Left cardiac atrium (tissue), 4 donors: ENCODE measurements around the gene ZNF383. TPM values are rescaled to one million over a fixed set of nuclear protein-coding genes. Genes with fewer than 3 reads are reported as not detected.
"Not testable (repeated sequence)": the region's sequence is repeated elsewhere in the genome, so short reads cannot be mapped to it uniquely, and the experiment has no call there.

Experiments used
- ATAC-seq, 2 donors: fragments of 200-7000 bp; cut with Tn5 transposase; one replicate each; pipeline ENCODE4 v1.9.1; 2020; ENCODE audit warnings: mild to moderate bottlenecking in 2 of 2, moderate library complexity in 2 of 2
- DNase-seq: peaks from one replicate; pipeline ENCODE4 v3.0.0-alpha.2; 2020
- intact Hi-C, 2 donors: fragments of 100-400 bp; cut with DNase I; formaldehyde crosslinking; loops; one replicate each; pipeline versions ENCODE4 v1.14.1 to v1.15.1; 2022 to 2023
- long read RNA-seq: library from polyadenylated mRNA; unstranded; transcript quantifications from one replicate; pipeline ENCODE4 v2.0.0, GENCODE V29; 2021
- total RNA-seq, 2 donors: library from RNA; stranded (reverse); fragmentation: NEBNext Ultra II Directional; extraction: Animal tissue kit (Norgen Biotek cat#: 25700); gene quantifications; one replicate each; pipeline ENCODE4 v1.2.1, GENCODE V29; 2021
- donor health status: DM: no; HTN: yes; CAD: no.
- donor health status: DM: no; HTN: yes; CAD: no; lungs with severe emphysema.
- donor health status: DM: yes; HTN: yes; CAD: no.
- donor health status: Dilated cardiomyopathy.

ZNF383 gene
- total RNA-seq: 10 to 100 TPM in 1 of 2 donors, 1 to 10 TPM in 1; 8.5 to 10.5 TPM
- long read RNA-seq, partial matches to known transcripts: 0 of 5 reads
- long read RNA-seq, other reads (novel, unspliced or antisense): 5 of 5 reads

DNA sequence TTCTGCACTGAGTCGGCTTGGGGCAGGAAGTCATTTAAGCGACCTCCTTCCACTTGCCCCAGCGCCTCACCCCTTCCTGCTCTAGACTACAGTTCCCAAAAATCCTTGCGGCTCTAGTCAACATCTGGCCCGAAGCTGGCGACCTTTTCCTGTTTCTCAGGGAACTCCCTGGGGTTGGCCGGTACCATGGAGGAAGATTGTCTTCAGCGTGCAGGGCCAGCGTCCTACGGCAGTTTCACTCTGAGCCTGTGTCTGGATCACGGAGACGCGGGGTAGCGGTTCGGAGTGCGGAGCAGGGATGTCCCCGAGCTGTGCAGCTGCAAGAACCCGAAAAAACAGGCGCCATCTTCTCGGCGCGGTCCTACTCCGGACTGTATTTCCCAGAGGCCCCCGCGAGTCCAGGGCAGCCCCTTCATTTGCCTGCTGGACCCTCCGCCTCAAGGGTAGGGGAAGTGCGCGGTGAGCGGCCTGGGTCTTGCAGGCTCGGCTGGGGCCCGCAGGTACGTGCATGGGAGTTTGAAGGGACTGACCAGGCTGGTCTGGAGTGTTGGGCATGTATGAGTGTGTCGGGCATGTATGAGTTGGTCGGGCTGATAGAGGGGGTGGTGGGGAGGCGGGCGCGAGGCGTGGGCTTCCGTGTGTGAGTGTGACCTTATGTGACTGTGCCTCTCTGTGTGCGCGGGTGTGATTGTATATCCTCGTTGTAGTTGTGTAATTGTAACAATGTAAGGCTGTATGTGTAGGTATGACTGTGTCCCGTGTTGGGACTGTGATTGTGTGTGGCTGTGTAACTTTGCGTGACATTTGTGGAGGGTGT is at the start of gene ZNF383:
ZNF383 (plus strand) TSS at position 440 of the 817 bp plus-strand sequence. CDS start 12,240 bp downstream, outside the sequence.
- DNase-seq: peak; percentile 90
- intact Hi-C loops: no loop called here
- ATAC-seq: peak; percentile 98 to 99

DNA sequence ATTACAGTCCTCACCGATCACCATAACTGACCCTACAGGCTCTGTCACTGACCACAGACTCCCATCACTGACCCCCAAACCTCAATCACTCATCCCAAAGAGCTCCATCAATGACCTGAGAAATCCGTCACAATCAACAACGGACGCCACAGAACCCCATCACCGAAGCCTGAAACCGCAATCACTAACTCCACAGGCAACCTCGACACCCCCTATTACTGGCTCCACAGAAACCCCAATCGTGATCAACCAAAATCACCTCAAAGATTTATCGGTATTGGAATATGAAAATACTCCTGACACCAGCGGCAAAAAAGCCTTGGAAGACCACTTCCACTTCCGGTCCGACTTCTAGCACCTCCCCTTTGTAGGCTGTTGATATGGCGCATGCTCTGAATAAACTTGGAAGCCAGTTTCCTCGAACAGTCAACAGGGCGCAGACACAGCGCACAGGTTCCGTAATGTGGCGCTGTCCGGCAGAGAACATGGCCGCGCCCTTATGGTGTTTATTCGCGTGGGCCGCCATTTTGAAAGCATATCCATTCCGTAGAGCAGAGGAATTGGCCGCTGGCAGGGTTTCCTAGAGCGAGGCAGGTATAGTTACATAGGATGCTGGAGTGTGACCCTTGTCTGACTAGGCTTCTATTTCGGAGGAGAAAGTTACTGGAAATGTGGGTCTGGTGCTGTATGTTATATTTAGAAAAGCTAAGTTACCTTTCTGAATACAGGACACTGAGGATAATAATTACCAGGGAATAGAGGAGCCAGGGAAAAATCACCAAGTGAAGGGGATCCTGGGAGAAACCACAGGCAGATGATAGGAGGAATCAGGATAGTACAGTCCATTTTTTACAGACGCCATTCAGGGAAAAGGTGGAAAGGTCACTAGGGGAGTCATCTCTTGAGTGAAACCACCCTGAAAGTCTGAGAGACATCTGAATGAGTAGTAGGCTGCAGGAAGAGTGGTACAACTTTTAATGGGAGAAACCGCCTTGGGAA is 45.3 kb upstream of the ZNF383 start, which contains the start of gene ZNF585A:
ZNF585A (minus strand) TSS at position 328 of the 999 bp plus-strand sequence. CDS start 2,785 bp downstream, outside the sequence.
- ATAC-seq (peak; percentile 100), DNase-seq (peak; percentile 93)
- intact Hi-C loops: loop anchor here in 1 of 2 donors (5.0 kb wide), 1 partner anchor 40 kb away; the partner anchor contains the start of gene ZNF585B

- intact Hi-C loops, DNase-seq, ATAC-seq: not testable (repeated sequence)
Measured at GRCh38 chr19:37186071-37186470, 31.9 kb upstream of the ZNF383 start.

- ATAC-seq, intact Hi-C loops, DNase-seq: not testable (repeated sequence)
Measured at GRCh38 chr19:37195248-37195647, 22.8 kb upstream of the ZNF383 start.

- DNase-seq, ATAC-seq, intact Hi-C loops: not testable (repeated sequence)
Measured at GRCh38 chr19:37197115-37197514, 20.9 kb upstream of the ZNF383 start.

DNA sequence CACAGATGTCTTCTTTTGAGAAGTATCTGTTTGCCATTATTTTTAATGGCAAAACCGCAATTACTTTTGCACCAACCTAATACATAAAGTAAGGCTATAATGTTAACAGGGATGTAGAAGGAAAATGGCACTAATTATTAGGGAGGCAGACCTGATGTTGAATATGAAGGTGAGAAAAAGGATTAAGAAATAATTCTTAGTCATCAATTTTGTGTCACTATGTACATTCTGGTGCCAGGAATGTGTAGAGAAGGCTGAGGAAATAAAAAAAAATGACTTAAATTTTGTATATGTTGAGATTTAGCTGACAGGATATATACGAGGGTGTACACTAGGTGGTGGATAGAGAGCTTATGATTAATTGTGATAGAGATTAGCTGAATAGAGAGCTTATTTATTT is 20.2 kb upstream of the ZNF383 start:
- no peak for DNase-seq
- intact Hi-C loops: no loop called here
- no peak for ATAC-seq

DNA sequence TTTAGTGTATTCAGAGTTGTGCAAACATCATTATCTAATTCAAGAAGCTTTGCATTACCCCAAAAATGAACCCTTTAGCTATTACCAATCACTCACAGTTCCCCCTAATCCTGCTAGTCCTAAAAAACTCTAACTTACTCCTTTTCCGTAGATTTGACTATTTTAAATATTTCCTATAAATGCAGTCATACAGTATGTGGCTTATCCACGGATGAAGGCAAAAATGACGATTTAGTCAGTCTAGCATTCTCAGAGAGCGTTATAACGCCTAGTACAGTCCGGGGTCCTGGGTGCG is 587 bp upstream of the ZNF383 start:
- DNase-seq: no peak
- intact Hi-C loops: no loop called here
- no peak for ATAC-seq

DNA sequence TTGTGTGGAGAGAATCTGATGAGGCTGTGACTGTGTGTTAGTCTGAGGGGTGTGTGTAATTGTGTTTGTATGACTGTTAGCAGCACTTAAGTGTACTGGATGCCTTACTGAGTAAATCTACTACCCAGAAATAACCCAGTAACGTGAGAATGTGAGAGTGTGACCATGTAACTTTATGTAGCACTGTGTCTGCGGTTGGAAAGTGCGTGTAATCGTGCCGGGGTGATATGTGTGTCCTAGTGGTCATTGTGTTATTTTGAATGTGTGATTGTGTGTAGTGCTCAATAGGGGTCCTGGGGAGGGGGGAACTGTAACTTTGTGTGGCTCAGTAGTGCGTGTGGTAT is 550 bp downstream of the ZNF383 start:
- DNase-seq (no peak), ATAC-seq (peak in 1 of 2 donors; percentile 4)
- intact Hi-C loops: no loop called here

DNA sequence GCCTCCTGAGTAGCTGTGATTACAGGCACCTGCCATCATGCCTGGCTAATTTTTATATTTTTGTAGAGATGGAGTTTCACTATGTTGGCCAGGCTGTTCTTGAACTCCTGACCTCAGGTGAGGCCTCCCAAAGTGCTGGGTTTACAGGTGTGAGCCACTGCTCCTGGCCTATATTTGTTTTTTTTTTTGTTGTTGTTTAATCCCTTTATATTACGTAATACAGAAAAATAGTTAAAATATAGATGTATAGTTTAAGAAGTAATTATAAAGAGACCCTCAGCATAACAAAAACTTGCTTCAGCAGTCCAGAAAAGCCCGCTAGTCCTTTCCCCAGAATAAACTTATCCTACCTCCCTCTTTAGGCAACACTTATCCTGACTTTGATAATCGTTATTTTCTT is 2.4 kb downstream of the ZNF383 start:
- intact Hi-C loops: loop anchor here in 1 of 2 donors (10.0 kb wide), 1 partner anchor 246 kb away; no protein-coding TSS in a partner anchor
- no peak for DNase-seq
- no peak for ATAC-seq

DNA sequence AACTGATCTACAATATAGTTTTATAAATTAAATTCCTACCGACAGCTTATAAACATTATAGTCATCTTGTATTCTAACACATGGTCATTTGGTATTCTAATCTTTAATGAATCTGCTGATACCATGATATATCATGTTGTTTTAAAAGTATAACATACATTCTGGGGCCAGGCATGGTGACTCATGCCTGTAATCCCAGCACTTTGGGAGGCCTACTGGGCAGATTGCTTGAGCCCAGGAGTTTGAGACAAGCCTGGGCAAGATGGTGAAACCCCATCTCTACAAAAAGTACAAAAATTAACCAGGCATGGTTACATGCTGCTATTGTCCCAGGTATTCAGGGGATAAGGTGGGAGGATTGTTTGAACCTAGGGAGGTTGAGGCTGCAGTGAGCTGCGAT is 3.1 kb downstream of the ZNF383 start:
- no peak for DNase-seq
- intact Hi-C loops: loop anchor here in 1 of 2 donors (10.0 kb wide), 1 partner anchor 246 kb away; no protein-coding TSS in a partner anchor
- ATAC-seq: no peak

GRCh38 chr19:37226248-37226647 is 8.2 kb downstream of the ZNF383 start:
- ATAC-seq (no peak), DNase-seq (no peak)
- intact Hi-C loops: loop anchor here in 1 of 2 donors (10.0 kb wide), 1 partner anchor 251 kb away; no protein-coding TSS in a partner anchor

DNA sequence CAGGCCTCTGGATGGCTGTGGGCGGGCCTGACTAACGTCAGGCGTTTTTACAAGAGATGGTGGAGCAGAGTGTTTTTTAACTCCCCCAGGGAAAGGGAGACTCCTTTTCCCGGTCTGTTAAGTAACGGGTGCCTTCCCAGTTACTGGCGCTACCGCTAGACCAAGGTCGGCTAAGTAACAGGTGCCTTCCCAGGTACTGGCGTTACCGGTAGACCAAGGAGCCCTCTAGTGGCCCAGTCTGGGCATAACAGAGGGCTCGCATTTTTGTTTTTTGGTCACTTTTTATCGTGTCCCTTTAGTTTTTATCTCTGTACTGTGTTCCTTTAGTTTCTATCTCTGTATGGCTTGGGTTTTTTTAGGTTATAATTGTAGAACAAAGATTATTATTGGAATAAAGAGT is 10.0 kb downstream of the ZNF383 start:
- DNase-seq (no peak), ATAC-seq (no peak)
- intact Hi-C loops: loop anchor here in 1 of 2 donors (10.0 kb wide), 1 partner anchor 253 kb away; no protein-coding TSS in a partner anchor

DNA sequence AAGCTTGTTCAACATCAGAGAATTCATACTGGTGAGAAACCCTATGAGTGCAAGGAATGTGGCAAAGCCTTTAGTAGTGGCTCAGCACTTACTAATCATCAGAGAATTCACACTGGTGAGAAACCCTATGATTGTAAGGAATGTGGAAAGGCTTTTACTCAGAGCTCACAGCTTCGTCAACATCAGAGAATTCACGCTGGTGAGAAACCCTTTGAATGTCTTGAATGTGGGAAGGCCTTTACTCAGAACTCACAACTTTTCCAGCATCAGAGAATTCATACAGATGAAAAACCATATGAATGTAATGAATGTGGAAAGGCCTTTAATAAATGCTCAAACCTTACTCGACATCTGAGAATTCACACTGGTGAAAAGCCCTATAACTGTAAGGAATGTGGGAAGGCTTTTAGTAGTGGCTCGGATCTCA is 25.2 kb downstream of the ZNF383 start:
- no peak for DNase-seq
- intact Hi-C loops: no loop called here
- ATAC-seq: no peak

GRCh38 chr19:37251308-37252229 is 33.6 kb downstream of the ZNF383 start:
- peak; percentile 99 to 100 for ATAC-seq
- intact Hi-C loops: no loop called here
- peak; percentile 89 for DNase-seq

DNA sequence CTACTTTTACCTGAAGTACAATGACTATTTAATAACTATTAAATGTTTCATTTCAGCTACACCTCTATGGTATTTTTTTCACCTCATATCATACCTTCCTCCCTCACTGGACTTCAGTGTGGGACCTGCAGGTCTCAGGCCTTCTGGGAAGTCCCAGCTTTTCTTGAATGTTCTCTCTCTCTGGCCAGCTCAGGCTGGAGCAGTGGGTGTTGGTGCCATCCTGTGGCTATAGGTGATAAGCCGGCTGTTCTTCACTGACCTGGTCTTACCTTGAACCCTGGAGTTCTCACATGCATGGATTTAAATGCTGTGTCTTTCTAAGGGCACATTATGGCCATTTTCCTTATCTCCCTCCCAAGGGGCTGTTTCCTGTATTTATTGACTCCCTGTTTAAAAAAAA is 45.0 kb downstream of the ZNF383 start:
- ATAC-seq, DNase-seq, intact Hi-C loops: not testable (repeated sequence)

DNA sequence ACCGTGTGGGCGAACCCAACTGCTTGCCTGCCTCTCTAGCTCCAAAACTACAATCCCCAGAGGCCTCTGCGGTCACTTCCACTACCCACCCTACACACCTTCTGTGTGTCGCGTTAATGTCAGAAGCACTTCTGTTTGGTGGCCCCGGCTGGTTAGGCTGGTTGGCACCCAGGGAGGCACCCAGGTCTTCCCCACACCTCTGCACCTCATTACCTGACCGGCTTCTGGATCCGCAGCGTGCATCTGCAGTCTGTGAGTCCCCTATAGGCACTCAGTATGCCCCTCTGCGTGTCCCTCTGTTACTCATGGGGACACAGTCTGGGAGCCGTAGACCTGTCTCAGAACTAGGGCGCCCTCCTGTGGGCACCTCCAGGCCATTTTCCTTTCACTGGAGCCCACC is 49.0 kb downstream of the ZNF383 start:
- intact Hi-C loops, ATAC-seq, DNase-seq: not testable (repeated sequence)

DNA sequence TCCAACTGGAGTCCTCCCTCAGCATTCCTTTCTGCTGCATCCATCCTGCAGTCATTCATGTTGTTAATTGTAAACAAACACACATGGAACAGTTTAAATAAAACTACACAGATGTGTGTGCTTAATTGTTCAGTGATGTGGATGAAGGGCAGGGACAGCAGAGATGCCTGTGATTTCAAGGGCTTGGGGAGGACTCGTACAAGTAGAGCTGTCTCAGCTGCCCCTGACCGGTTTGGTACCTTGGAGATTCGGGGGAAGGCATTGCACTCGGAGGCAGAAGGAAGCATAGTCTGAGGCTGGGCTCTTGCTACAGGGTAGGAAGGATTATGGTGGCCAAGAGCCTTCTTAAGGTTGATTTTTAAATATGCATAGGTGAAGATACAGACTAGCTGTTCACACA is 49.7 kb downstream of the ZNF383 start:
- DNase-seq, ATAC-seq, intact Hi-C loops: not testable (repeated sequence)

GRCh38 chr19:37280656-37281055 is 62.6 kb downstream of the ZNF383 start:
- intact Hi-C loops, DNase-seq, ATAC-seq: not testable (repeated sequence)
